ENCODE measurements around the gene TP53TG5. TPM values are rescaled to one million over a fixed set of nuclear protein-coding genes. Genes with fewer than 3 reads are reported as not detected.

The TP53TG5 gene
- total RNA-seq, 1 donor from 2014 or later, result not detected

DNA sequence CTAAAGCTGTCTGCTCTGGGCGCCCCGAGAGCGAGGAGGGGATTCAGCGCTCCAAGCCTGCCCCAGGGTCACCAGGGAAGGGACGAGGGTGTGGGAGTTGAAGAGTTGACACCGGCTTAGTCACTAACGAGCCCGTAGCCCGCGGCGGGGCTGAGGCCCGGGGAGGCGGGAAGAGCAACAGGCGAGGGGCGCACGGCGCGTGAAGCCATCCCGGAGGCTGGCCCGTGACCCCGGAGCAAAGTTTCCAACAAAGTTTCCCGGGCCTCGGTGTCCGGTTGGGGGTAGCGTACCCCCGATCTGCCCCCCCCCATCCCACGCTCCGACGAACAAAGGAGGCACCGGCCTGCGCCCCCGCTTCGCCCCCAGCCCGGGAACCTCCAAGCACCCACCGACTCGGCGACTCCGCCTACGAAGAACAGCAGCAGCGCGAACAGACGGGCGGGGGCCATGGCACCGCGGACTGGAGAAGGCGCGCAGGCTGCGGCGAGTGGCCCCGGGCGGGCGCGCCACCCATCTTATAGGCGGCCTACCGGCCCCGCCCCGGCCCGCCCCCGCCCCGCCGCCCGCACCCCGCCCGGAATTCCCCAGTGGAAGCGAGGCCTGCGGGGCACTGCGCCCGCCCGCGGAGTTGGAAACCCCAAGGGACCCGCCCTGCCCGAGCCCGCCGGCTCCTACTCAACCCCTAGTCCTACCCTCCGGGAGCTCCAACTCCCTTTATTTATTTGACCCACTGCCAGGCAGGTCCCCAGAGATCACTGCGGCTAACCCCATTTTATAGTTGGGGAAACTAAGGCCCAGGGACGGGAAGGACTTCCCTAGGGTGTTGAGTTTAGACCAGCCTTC is 30.0 kb downstream of the TP53TG5 start, which contains the start of gene SDC4:
TSS of gene SDC4 (minus strand) at position 489 of the 843 bp plus-strand sequence. CDS start at position 449, 40 bp downstream.
- no peak for DNase-seq (ENCODE audit: extremely low read depth, low read depth, low spot score)

DNA sequence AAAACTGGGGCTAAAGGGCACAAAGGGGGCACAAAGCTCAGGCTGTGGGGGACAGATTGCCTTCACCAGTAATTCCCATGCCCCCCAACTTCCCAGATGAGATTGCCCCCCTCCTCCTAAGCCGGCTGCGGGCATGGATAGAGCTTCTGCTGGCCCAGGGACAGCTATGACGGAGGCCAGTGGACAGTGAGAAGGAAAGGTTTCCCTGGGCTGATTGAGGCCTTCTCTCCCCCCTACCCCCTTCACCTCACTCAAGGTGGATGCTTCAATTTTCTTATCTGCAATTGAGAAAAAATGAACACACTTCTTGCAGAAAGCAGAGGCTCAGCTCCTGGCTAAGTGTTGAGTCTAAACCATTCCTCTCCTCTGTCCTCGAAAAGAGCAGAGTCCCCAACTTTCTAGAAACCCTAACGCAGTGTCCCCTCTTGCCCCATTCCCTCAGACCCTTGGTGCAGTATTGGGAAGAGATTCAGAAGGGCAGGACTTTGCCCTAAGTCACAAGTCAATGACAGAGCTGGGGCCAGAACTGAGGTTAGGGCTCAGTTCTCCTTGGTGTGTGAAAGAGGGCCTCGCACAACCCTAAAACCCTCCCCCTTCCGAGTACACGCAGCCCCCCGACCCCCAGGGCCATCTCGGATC is 30.7 kb downstream of the TP53TG5 start:
- DNase-seq (ENCODE audit: extremely low read depth, low read depth, low spot score), result no peak

DNA sequence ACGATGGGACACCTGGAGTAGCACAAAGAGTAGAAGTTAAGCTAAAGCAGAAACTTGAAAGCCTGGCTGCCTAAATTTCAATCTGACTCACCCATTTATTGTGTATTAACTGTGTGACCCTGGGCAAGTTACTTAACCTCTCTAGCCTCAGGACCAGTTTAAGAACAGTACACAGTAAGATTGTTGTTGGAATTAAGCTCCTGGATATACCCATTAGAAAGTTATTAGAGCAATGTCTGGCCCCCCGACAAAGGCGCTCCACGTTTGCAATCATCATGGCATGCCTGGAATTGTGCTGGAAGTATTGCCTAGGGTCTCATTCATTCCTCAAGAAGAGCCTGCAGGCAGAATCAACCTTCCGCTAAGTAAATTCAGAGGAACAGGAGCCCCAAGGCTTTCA is 31.3 kb downstream of the TP53TG5 start:
- no peak for DNase-seq (ENCODE audit: extremely low read depth, low read depth, low spot score)

GRCh38 chr20:45346291-45346718 is 31.8 kb downstream of the TP53TG5 start:
- no peak for DNase-seq (ENCODE audit: extremely low read depth, low read depth, low spot score)

DNA sequence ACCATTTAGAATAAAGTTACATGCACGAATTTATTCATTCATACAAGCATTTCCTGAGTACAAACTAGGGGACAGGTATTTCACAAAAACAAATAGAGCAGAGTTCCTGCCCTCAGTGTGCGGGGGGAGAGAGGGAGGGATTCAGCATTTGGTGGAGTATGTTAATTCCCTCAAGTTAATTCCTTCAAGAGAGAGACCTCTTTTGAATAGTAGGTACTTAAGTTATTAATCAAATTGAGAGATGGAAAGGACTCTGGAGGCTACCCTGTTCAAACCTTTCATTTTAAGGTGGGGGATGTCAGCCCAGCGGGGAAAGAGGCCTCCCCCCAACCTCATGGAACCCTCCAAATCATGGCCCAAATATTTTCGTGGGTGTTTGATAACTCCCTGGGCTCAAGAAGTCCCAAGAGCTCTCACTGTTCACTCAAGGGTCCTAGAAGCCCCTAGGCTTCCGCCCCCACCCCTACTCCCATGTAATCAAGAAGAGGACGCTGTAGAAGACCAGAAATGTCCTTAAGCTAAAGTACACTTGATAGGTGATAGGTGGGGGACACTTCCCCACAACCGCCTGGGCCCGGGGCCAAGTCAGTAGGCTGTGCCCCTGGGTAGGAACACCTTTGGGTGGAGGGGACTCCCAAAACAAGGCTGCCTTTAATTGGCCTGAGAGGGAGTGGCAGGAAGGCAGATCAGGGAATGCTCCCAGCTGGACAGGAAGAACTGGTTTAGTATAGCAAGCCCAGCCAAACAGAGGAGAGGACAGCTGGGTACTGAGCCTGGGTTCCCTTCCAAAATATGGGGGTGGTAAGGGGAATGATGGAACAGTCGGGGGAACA is 32.8 kb downstream of the TP53TG5 start:
- no peak for DNase-seq (ENCODE audit: extremely low read depth, low read depth, low spot score)

DNA sequence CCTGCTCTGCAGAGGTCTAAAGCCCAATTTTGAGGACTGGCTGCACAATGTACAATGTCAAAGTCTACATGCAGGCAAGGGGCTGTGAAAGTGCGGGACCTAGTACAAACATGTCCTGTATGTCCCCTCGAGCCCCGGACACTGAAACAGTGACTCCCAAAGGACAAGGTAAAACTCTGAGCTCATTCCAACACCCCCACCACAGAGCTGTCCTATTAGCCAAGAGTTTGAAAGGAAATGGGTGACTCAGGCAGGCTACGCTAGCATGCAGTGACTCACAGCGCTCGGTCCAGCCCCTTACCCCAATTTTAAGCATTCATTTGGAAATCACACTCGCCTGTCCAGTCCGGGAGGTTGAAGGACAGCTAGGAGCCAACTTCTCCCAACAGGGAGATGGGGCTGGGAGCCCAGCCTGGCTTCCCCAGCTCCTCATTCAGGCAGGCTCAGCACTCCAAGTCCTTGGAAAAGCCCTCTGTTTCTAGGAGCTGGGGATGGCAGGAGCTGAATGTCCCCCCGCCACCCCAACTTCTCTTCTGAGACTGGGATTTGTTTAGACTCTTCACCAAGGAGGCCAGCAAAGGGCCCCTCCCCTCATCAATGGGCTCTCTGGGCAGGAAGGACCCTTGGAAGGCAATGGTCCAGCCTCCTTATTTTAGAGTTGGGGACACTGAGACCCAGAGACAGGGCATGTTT is 33.8 kb downstream of the TP53TG5 start:
- no peak for DNase-seq (ENCODE audit: extremely low read depth, low read depth, low spot score)

- no peak for DNase-seq (ENCODE audit: extremely low read depth, low read depth, low spot score)
Measured at GRCh38 chr20:45343532-45344167, 34.5 kb downstream of the TP53TG5 start.

DNA sequence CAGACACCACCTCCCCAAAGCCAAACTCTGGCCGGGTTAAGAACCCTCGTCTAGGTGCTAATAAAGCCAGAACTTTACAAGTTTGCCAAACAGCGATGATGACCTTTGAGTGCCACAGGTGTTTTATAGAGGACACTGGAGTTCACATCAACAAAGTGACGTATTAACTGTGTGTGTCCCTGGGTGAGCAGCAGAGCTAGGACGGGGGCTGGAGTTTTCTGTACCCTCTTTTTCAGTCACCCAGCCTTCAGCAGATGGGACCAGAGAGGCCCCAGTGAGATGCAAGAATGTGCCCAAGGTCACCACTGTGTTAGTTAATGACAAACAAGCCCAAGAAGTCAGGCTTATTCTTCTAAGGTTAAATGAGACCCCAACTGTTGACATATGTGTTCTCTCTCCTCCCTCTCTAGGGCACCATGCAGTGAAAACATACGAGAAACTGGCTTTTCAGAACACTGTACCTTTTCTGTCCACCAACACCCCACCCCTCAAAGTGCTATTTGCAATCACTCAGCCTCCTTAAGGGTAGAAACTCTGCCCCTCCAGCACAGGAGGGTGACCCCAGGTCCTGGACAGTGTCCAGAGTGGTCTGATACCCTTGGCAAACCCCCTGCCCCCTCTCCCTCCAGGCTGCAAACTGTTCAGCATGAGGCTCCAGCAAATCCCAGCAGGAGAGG is 35.1 kb downstream of the TP53TG5 start:
- no peak for DNase-seq (ENCODE audit: extremely low read depth, low read depth, low spot score)

DNA sequence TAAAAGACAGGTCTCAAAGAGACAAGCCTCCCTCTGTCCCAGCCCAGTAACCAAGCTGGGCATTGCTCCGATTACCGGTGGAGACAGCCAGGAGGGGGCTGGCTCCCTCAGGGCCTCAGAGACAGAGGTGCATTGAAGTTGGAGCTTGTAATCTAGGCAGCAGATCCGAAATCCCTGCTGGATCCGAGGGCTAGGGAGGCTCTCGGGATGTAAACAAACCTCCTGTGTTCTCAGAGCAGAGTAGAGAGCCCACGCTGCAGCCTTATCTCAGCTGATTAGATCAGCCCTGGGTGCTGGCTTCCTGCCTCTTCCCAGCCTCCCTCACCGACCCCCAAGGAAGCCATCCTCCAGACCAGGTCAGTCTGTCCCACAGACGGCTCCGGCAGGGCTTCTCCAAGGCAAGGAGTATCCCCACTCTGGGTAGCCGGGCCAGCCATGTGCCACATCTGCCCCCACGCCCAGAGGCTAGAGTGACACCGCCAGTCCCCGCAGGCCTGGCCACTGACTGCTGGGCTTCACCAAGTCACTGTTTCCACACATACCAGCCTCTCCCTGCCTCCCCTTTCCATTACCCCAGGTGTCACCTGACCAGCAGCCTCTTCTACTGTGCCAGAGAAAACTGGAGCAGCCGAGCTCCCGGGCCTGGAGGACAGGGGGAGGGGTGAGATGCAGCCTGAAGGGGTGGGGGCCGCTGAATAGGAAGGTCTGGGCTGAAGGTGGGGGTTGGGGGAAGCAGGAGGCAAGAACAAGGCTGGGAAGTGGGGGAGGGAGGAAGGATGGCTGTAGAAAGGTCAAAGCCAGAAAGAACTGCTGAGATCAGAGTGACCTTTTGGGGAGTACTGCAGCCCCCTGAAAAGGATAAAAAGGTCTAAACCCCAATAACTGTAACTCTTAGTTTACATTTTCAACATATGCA is 35.9 kb downstream of the TP53TG5 start:
- DNase-seq (ENCODE audit: extremely low read depth, low read depth, low spot score), result no peak

- DNase-seq (ENCODE audit: extremely low read depth, low read depth, low spot score), result no peak
Measured at GRCh38 chr20:45341579-45341938, 36.6 kb downstream of the TP53TG5 start.

GRCh38 chr20:45340951-45341350 is 37.2 kb downstream of the TP53TG5 start:
- DNase-seq (ENCODE audit: extremely low read depth, low read depth, low spot score), result no peak

DNA sequence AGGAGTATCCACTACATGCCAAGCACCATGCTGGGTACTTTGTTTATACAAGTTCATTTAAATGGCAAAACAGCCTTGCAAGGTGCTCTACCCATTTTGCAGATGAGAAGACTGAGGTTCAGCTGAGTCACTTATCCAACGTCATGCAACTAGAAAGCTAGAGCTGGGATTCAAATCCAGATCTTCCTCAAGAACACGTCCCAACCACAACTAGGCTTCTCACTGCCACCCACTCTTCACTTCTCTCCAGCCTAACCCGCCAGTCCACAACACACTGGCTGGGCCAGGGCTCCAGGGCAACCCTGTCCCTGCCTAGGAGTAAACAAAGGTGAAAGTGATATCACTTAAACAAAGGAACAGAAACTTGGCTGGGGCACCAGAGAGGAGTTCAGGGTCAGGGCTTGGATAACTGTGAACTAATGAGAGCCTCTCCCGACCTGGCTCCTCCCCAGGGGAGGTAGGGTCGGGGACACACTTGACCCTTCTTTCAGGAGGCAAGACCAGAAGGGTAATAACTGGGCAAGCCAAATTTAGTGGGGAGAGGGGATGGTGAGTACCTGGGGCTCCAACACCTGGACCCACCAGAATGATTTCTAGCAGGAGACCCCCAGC is 37.8 kb downstream of the TP53TG5 start:
- no peak for DNase-seq (ENCODE audit: extremely low read depth, low read depth, low spot score)

DNA sequence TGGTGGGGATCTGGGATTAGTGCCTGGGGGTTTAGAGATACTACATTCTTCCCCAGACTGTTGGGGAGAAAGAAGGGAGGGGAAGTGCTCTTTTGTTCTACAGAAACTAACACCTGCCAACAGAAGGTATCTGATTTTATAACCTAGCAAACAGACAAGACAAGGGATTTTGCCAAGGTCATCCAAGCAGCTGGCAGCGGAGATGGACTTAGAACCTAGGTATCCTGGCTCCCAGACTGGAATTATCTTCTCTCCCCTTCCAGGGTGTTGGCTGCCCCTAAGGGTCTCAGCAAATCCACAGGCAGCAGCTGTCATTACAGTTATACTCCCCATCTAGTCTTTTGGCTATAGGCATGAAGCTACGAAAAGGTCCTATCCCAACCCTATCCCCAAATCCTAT is 38.3 kb downstream of the TP53TG5 start:
- DNase-seq (ENCODE audit: extremely low read depth, low read depth, low spot score), result no peak

- no peak for DNase-seq (ENCODE audit: extremely low read depth, low read depth, low spot score)
Measured at GRCh38 chr20:45339084-45339483, 39.0 kb downstream of the TP53TG5 start.

DNA sequence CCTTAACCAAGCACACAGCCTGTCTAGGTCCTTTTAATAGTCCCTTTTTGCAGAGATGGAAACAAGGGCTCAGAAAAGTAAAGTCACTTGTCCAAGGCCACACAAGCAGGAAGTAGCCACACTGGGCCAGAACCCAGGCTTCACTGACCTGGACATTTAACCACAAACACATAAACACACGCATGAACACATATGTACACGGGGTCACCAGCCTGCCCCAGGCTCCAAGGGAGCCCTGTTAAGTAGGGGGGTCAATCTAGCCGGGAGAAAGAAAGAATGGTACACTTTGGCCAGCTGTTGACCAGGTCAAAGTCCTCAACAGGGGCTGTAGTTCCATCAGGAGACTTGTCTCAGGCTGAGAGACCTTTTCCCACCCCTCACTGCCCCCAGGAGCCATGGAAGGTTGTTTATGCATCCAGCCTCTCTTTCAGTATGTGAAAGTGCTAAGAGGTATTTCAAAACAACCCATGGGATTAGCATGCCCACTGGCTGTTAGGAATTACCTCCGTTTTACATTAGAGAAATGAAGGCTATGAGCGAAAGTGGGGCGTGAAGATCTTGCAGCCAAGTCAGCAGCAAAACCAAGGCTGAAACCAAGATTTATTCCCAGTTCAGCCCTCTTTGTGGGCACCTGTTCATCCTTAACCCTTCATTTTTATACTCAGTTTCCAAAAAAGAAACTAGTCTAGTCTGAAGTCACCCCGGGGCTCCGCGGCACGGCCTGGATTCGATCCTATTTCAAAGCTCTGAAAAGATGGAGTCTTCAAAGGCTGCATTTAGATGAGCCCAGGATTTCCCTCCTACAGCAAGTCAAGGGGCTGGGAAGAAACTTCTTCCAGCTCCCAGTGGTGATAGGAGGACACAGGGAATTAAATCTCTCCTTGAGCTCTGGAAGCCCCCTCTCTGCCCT is 39.7 kb downstream of the TP53TG5 start:
- no peak for DNase-seq (ENCODE audit: extremely low read depth, low read depth, low spot score)

DNA sequence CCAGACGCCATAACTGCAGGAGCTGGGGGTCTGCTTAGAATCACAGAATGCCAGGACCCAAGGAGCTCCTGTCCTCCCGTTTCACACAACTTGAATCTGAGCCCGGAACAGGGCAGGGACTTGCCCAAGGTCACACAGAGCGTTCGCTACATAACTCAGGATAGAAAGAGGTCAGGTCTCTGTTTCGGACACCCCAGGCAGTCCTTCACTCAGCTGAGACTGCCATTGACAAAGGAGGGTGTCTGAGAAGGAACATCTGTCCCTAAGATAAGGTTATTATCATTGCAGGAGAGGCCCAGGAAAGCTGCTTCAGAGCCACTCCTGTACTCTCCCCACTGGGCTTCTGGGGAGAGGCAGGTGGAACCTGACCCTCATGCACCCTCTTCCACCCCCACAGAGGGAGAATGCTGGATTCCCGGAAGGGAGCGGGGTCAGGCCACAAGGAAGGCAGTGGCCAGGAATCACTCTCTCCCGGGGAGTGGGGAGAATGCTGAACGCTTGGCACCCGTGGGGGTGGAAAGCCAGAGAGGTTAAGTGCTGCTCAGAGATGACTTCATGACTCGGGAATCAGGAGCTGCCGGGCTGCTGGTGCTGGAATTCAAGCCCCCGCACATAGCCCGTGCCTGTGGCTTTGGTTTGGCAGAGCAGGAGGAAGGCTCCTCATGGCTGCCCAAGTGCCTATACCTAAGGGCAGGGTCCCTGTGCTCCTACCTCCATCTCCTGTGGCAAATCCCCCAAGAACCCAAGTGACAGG is 40.6 kb downstream of the TP53TG5 start:
- DNase-seq (ENCODE audit: extremely low read depth, low read depth, low spot score), result no peak
